Liver (tissue), 3 donors: ENCODE results near the gene PCNX2.

Experiments
- GABPA ChIP-seq, 2 donors: IDR thresholded peaks in 1 of 2; conservative IDR thresholded peaks in 1 of 2; 2 replicates each; pipeline ENCODE4 v1.6.1; 2016; ENCODE audit warnings: antibody characterized with exemption in 2 of 2, mild to moderate bottlenecking in 1 of 2, moderate library complexity in 1 of 2
- HNF4G ChIP-seq: IDR thresholded peaks from 2 replicates; pipeline ENCODE4 v1.6.1; 2016; ENCODE audit warnings: antibody characterized with exemption
- YY1 ChIP-seq: IDR thresholded peaks from 2 replicates; pipeline ENCODE4 v1.6.1; 2016; ENCODE audit warnings: antibody characterized with exemption, mild to moderate bottlenecking
- TF ChIP-seq, protein P1 (sequence below): fragments of 150-350 bp; IDR thresholded peaks from 2 replicates; pipeline ENCODE4 v1.5.1; 2017; ENCODE audit warnings: improper control_type of control experiment, low read depth, low read length; ENCODE audit not compliant: missing input control
- TF ChIP-seq, protein P2 (sequence below): IDR thresholded peaks from 2 replicates; pipeline ENCODE4 v1.6.1; 2016; ENCODE audit warnings: antibody characterized with exemption
- donor health status: healthy.
- donor health status: healthy.

DNA sequence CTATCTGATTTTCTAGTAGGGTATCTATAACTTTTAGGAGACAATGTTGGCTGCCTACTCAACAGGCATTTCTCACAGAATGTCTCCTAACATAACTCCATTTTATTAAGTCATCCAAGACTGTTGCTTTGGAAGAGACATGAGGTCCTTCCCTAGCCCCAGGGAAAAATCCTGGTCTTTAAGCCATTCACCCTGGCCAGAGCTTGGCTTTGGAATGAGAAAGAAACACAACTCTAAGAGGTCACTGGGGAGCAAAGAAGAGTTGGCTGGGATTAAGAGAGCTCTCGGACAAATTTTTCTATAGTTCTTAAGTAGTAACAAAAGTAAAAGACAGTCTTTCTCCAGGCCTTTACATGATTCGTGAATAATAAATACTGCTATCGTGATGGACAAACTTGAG lies 57.9 kb downstream of the PCNX2 start:
- TF ChIP-seq, protein P1, sequence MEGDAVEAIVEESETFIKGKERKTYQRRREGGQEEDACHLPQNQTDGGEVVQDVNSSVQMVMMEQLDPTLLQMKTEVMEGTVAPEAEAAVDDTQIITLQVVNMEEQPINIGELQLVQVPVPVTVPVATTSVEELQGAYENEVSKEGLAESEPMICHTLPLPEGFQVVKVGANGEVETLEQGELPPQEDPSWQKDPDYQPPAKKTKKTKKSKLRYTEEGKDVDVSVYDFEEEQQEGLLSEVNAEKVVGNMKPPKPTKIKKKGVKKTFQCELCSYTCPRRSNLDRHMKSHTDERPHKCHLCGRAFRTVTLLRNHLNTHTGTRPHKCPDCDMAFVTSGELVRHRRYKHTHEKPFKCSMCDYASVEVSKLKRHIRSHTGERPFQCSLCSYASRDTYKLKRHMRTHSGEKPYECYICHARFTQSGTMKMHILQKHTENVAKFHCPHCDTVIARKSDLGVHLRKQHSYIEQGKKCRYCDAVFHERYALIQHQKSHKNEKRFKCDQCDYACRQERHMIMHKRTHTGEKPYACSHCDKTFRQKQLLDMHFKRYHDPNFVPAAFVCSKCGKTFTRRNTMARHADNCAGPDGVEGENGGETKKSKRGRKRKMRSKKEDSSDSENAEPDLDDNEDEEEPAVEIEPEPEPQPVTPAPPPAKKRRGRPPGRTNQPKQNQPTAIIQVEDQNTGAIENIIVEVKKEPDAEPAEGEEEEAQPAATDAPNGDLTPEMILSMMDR = no peak
- no peak for TF ChIP-seq HNF4G
- no peak for TF ChIP-seq YY1
- TF ChIP-seq, protein P2, sequence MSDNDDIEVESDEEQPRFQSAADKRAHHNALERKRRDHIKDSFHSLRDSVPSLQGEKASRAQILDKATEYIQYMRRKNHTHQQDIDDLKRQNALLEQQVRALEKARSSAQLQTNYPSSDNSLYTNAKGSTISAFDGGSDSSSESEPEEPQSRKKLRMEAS = no peak
- no peak for TF ChIP-seq GABPA (IDR thresholded peaks at IDR 0.05 in 1 of 2, conservative IDR thresholded peaks at IDR 0.05 in 1 of 2)
